Measurements from ENCODE around the gene KCND2. TPM values are rescaled to one million over a fixed set of nuclear protein-coding genes. Genes with fewer than 3 reads are reported as not detected.
A peak's percentile ranks its signal among the peaks of the same experiment; 100 is the strongest.

The KCND2 gene
- total and polyA plus RNA-seq, 2 experiments from 2014 or later: 0.45 to 2.2 TPM

DNA sequence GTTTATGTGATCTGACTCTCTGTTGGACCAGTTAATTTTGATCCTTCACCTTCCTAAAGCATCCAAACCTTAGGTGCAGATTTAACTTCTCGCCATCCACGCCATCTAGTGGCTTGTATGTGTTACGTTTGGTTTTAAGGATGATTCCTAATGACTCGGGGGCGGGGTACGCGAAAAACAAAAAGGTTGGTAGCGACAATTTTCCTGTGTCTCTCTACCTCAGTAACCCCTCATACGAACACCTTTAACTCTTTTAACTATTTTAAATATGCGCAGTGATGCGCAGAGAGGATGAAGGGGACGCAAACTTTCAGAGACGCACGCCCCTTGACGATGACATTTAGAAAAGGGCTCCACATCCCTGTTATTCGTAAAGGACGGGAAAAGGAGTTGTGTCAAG, 714 bp upstream of the KCND2 start:
- H3K9me3 ChIP-seq (ENCODE audit: low read depth): no peaks in the 10 kb centered on the region
- peak; percentile 70 to 76 for DNase-seq (ENCODE audit: low read depth in 1 of 2, low spot score in 1 of 2)
- peaks cover 48% of the 10 kb centered on the region for H3K27me3 ChIP-seq
- no peaks in the 10 kb centered on the region for H3K36me3 ChIP-seq
- H3K4me1 ChIP-seq (ENCODE audit: low read depth): no peaks in the 10 kb centered on the region
- H3K4me3 ChIP-seq: peak overlapping the region; percentile 35
- H3K27ac ChIP-seq: no peak overlapping the region
- TF ChIP-seq, protein P1, sequence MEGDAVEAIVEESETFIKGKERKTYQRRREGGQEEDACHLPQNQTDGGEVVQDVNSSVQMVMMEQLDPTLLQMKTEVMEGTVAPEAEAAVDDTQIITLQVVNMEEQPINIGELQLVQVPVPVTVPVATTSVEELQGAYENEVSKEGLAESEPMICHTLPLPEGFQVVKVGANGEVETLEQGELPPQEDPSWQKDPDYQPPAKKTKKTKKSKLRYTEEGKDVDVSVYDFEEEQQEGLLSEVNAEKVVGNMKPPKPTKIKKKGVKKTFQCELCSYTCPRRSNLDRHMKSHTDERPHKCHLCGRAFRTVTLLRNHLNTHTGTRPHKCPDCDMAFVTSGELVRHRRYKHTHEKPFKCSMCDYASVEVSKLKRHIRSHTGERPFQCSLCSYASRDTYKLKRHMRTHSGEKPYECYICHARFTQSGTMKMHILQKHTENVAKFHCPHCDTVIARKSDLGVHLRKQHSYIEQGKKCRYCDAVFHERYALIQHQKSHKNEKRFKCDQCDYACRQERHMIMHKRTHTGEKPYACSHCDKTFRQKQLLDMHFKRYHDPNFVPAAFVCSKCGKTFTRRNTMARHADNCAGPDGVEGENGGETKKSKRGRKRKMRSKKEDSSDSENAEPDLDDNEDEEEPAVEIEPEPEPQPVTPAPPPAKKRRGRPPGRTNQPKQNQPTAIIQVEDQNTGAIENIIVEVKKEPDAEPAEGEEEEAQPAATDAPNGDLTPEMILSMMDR (IDR thresholded peaks at IDR 0.05; ENCODE audit: low read depth, low read length): peak; percentile 77

DNA sequence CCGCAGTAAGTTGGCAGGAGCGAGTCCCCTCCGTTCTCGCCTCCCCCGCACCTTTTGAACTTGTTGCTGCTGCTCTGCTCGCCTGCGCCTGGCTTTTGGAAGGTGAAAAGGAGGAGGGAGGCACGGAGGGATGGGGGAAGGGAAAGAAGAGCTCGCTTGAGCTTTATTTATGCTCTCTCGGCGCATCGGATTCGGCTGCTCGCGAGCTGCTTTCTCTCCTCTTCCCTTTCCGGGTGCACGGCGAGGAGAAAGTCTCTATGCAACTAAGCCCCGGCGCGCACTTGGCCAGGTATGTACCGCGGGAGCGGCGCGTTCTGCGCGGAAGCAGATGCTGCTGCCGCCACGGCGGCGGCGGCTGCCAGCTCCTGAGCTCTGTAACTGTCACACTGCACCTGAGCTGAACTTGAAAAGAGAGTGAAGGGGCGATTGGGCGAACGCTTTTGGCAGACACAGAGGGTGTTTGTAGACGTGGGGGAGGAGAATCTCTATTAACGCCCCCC, 551 bp downstream of the KCND2 start:
- TF ChIP-seq, protein P1 (IDR thresholded peaks at IDR 0.05; ENCODE audit: low read depth, low read length): no peak

DNA sequence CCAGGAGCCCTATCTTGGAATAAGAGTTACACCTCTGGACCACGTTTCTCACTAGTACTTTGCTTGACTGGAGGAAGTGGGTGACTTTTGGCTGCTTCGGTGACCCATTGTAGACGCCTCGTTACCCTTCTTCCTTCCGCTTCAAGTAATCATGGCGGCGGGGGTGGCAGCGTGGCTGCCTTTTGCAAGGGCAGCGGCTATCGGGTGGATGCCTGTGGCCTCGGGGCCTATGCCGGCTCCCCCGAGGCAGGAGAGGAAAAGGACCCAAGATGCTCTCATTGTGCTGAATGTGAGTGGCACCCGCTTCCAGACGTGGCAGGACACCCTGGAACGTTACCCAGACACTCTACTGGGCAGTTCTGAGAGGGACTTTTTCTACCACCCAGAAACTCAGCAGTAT, 1.5 kb downstream of the KCND2 start:
- no peak overlapping the region for H3K4me3 ChIP-seq
- DNase-seq (ENCODE audit: low read depth in 1 of 2, low spot score in 1 of 2): no peak

More for the DNA sequence above, 551 bp downstream of the KCND2 start:
- Histone ChIP-seq H3K36me3 (no peaks in the 10 kb centered on the region), H3K27ac (no peak overlapping the region), H3K4me1 (ENCODE audit: low read depth) (no peaks in the 10 kb centered on the region), H3K4me3 (peak overlapping the region; percentile 35), H3K27me3 (peaks cover 48% of the 10 kb centered on the region), H3K9me3 (ENCODE audit: low read depth) (no peaks in the 10 kb centered on the region)
- peak; percentile 54 to 56 for DNase-seq (ENCODE audit: low read depth in 1 of 2, low spot score in 1 of 2)

DNA sequence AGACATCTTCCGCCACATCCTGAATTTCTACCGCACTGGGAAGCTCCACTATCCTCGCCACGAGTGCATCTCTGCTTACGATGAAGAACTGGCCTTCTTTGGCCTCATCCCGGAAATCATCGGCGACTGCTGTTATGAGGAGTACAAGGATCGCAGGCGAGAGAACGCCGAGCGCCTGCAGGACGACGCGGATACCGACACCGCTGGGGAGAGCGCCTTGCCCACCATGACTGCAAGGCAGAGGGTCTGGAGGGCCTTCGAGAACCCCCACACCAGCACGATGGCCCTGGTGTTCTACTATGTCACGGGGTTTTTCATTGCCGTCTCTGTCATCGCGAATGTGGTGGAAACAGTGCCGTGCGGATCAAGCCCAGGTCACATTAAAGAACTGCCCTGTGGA, 1.9 kb downstream of the KCND2 start:
- no peaks in the 10 kb centered on the region for H3K36me3 ChIP-seq
- peaks cover 44% of the 10 kb centered on the region for H3K27me3 ChIP-seq
- no peaks in the 10 kb centered on the region for H3K4me1 ChIP-seq (ENCODE audit: low read depth)
- no peaks in the 10 kb centered on the region for H3K9me3 ChIP-seq (ENCODE audit: low read depth)
- H3K4me3 ChIP-seq: no peak overlapping the region
- H3K27ac ChIP-seq: no peak overlapping the region
- no peak for DNase-seq (ENCODE audit: low read depth in 1 of 2, low spot score in 1 of 2)
- TF ChIP-seq, protein P1 (IDR thresholded peaks at IDR 0.05; ENCODE audit: low read depth, low read length): no peak

More for the DNA sequence above, 1.5 kb downstream of the KCND2 start:
- Histone ChIP-seq H3K27me3 (peaks cover 48% of the 10 kb centered on the region), H3K4me1 (ENCODE audit: low read depth) (no peaks in the 10 kb centered on the region), H3K36me3 (no peaks in the 10 kb centered on the region), H3K27ac (no peak overlapping the region), H3K9me3 (ENCODE audit: low read depth) (no peaks in the 10 kb centered on the region)
- TF ChIP-seq, protein P1 (IDR thresholded peaks at IDR 0.05; ENCODE audit: low read depth, low read length): no peak

DNA sequence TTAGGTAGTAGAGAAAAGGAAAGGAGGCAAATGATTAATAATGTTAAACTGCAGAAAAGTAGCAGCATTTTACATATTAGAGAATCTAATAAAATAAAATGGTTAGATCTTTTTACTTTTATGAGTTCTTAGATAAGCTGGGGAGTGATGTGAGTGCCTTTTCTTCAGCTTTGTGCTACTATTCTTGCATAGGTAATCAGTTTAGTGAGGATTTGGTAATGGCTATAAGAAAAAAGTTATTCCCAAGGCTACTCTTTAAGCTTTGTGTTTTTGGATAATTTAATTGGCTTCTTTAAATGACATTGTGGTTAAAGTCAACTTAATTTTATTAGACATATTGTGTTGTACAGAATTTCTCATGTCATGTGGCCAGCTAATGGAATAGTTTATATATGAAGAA, 3.7 kb downstream of the KCND2 start:
- no peak overlapping the region for H3K27ac ChIP-seq
- H3K4me3 ChIP-seq: no peak overlapping the region
- DNase-seq (ENCODE audit: low read depth in 1 of 2, low spot score in 1 of 2): no peak

More for the DNA sequence above, 3.7 kb downstream of the KCND2 start:
- H3K4me1 ChIP-seq (ENCODE audit: low read depth): no peaks in the 10 kb centered on the region
- H3K9me3 ChIP-seq (ENCODE audit: low read depth): no peaks in the 10 kb centered on the region
- H3K36me3 ChIP-seq: no peaks in the 10 kb centered on the region
- peaks cover 35% of the 10 kb centered on the region for H3K27me3 ChIP-seq
- TF ChIP-seq, protein P1 (IDR thresholded peaks at IDR 0.05; ENCODE audit: low read depth, low read length): no peak
